ENCODE data around the gene GALNTL6. TPM values are rescaled to one million over a fixed set of nuclear protein-coding genes. Genes with fewer than 3 reads are reported as not detected.

GALNTL6 gene
- total and polyA plus RNA-seq, 2 of the 4 experiments (the other 2 are of a cell fraction) = under 0.01 TPM; not detected in 1

DNA sequence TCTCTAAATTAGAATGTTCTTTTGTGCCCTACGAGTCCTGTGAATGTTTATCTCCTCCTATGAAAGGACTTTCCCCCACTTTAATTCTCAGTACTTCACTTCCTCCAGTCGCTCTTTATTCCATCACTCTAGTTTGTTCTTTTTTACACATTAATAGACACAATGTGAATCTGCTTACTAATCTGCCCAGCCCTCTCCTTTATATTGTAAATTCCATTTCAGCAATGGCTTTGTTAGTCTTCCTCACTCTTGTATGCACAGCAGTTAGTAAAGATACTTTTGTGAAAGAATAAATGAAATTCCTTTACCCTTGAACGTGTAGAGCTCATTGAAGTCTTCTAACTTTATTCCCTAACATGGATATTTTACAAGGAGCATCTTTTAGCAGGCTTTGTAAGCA is 255.3 kb downstream of the GALNTL6 start:
- no peak overlapping the region for H3K27ac ChIP-seq (ENCODE audit: insufficient read depth, low read length)
- no peak overlapping the region for H2BK5ac ChIP-seq (ENCODE audit: low read depth, low read length, poor library complexity, severe bottlenecking)
- H3K36me3 ChIP-seq (ENCODE audit: control insufficient read depth, insufficient read depth, low read length) = no peaks in the 10 kb centered on the region
- no peak overlapping the region for H4K91ac ChIP-seq (ENCODE audit: insufficient read depth, low read depth, low read length)
- H2AK9ac ChIP-seq (replicated peaks; ENCODE audit: low read depth, low read length, poor library complexity) = no peak overlapping the region
- H4K5ac ChIP-seq (ENCODE audit: low read depth, low read length) = no peak overlapping the region
- no peaks in the 10 kb centered on the region for H3K27me3 ChIP-seq (ENCODE audit: control insufficient read depth, insufficient read depth, low read length)
- DNase-seq (no peak), ATAC-seq (ENCODE audit: low read depth) (no peak)
- in situ Hi-C loops (cut with MboI; ENCODE audit: low sequenced_read_pairs) (no loop called here), dilution Hi-C loops (cut with HindIII; ENCODE audit: low sequenced_read_pairs, unreplicated experiment) (no loop called here), intact Hi-C loops (cut with micrococcal nuclease) (no loop called here)
- no peak overlapping the region for H2BK15ac ChIP-seq (ENCODE audit: low read depth, low read length)
- no peak overlapping the region for H2AFZ ChIP-seq (replicated peaks; ENCODE audit: low read length, poor library complexity)
- no peak overlapping the region for H3K4ac ChIP-seq (ENCODE audit: low read depth, low read length)
- no peak overlapping the region for H3K9ac ChIP-seq (ENCODE audit: low read depth, low read length)
- H4K20me1 ChIP-seq (ENCODE audit: insufficient read depth, low read length) = no peaks in the 10 kb centered on the region
- H3K56ac ChIP-seq (ENCODE audit: extremely low read depth, insufficient read depth, low read length) = no peak overlapping the region
- no peaks in the 10 kb centered on the region for H3K4me1 ChIP-seq (ENCODE audit: control insufficient read depth, insufficient read depth, low read length)
- no peak overlapping the region for H3K4me2 ChIP-seq (ENCODE audit: low read depth, low read length)
- H2BK120ac ChIP-seq (ENCODE audit: low read depth, low read length) = no peak overlapping the region
- no peak overlapping the region for H3K23ac ChIP-seq (ENCODE audit: low read depth, low read length)
- H2BK20ac ChIP-seq (ENCODE audit: low read depth, low read length) = no peak overlapping the region
- H2AK5ac ChIP-seq (ENCODE audit: low read depth, low read length) = no peak overlapping the region
- H3K18ac ChIP-seq (ENCODE audit: low read depth, low read length) = no peak overlapping the region
- BruUV-seq (replicated peaks) = no TSS peak
- no peaks in the 10 kb centered on the region for H3K79me1 ChIP-seq (ENCODE audit: low read depth in 1 of 2, low read length in 2 of 2)
- ChIA-PET POLR2A (ENCODE audit: unreplicated experiment) (no interaction called here), CTCF (no interaction called here)
- no CpG with 5 or more reads among the region's 3 CpGs for WGBS, 2 experiments (ENCODE audit: extremely low coverage in 2 of 2, insufficient read length in 1 of 2)
- TF ChIP-seq MAFK (IDR thresholded peaks at IDR 0.05; ENCODE audit: low read depth, low read length) (no peak), BHLHE40 (IDR thresholded peaks at IDR 0.05; ENCODE audit: low read depth, low read length) (no peak), SMC3 (IDR thresholded peaks at IDR 0.05; ENCODE audit: low read depth, low read length) (no peak), CHD1 (IDR thresholded peaks at IDR 0.05; ENCODE audit: low read depth, low read length) (no peak), RCOR1 (IDR thresholded peaks at IDR 0.05; ENCODE audit: insufficient replicate concordance, low read length) (no peak), MXI1 (IDR thresholded peaks at IDR 0.05; ENCODE audit: borderline replicate concordance, low read depth, low read length) (no peak), NFE2L2 (IDR thresholded peaks at IDR 0.05; ENCODE audit: low read depth, low read length) (no peak), CEBPB (IDR thresholded peaks at IDR 0.05; ENCODE audit: low read depth, low read length) (no peak), FOS (IDR thresholded peaks at IDR 0.05; ENCODE audit: low read depth, low read length) (no peak), RAD21 (IDR thresholded peaks at IDR 0.05; ENCODE audit: low read length) (no peak), RFX5 (IDR thresholded peaks at IDR 0.05; ENCODE audit: low read depth, low read length) (no peak), USF2 (IDR thresholded peaks at IDR 0.05; ENCODE audit: low read depth, low read length) (no peak), POLR2A (IDR thresholded peaks at IDR 0.05; ENCODE audit: low read depth, low read length) (no peak), MAZ (IDR thresholded peaks at IDR 0.05; ENCODE audit: borderline replicate concordance, low read depth, low read length) (no peak), ELK1 (IDR thresholded peaks at IDR 0.05; ENCODE audit: borderline replicate concordance, low read depth, low read length) (no peak)
- TF ChIP-seq, protein P1, sequence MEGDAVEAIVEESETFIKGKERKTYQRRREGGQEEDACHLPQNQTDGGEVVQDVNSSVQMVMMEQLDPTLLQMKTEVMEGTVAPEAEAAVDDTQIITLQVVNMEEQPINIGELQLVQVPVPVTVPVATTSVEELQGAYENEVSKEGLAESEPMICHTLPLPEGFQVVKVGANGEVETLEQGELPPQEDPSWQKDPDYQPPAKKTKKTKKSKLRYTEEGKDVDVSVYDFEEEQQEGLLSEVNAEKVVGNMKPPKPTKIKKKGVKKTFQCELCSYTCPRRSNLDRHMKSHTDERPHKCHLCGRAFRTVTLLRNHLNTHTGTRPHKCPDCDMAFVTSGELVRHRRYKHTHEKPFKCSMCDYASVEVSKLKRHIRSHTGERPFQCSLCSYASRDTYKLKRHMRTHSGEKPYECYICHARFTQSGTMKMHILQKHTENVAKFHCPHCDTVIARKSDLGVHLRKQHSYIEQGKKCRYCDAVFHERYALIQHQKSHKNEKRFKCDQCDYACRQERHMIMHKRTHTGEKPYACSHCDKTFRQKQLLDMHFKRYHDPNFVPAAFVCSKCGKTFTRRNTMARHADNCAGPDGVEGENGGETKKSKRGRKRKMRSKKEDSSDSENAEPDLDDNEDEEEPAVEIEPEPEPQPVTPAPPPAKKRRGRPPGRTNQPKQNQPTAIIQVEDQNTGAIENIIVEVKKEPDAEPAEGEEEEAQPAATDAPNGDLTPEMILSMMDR (conservative IDR thresholded peaks at IDR 0.05; ENCODE audit: low read depth, low read length) = no peak
- H3K9me1 ChIP-seq (ENCODE audit: insufficient read depth, low read length) = no peaks in the 10 kb centered on the region
- H3K9me3 ChIP-seq (ENCODE audit: control insufficient read depth, insufficient read depth, low read length) = no peaks in the 10 kb centered on the region
- H3K14ac ChIP-seq (replicated peaks; ENCODE audit: low read depth, low read length) = no peak overlapping the region
- no peak overlapping the region for H4K8ac ChIP-seq (ENCODE audit: low read depth in 2 of 2, low read length in 2 of 2)
- no peak overlapping the region for H3K4me3 ChIP-seq (ENCODE audit: insufficient read depth, low read depth, low read length)
